Measurements from ENCODE around the gene KANSL2. TPM values are rescaled to one million over a fixed set of nuclear protein-coding genes. Genes with fewer than 3 reads are reported as not detected.

The KANSL2 gene
- total RNA-seq, 2 donors from 2014 or later, result 53.1 to 53.2 TPM

DNA sequence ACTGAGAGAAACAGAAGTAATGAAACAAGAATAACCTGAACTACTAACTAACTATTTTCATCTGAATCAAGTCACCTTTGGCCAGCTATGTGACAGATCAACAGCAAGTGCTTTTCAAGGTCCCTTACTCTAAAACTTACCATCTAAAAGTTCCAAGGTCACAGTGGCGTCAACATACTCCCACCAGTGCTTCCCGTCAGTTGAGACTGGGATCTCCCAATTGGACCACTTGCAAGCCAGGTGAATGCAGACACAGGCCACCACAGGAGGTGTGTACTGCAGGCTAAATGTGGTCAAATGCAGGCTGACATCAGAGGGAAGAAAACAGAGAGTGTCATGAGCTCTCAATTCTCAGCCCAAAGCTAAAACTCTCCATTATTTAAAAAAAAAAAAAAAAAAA, 13.8 kb upstream of the KANSL2 start:
- TF ChIP-seq POLR2AphosphoS5 (IDR thresholded peaks at IDR 0.05) (no peak), POLR2A (IDR thresholded peaks at IDR 0.05) (no peak)
- intact Hi-C loops (cut with DNase I), result no loop called here

DNA sequence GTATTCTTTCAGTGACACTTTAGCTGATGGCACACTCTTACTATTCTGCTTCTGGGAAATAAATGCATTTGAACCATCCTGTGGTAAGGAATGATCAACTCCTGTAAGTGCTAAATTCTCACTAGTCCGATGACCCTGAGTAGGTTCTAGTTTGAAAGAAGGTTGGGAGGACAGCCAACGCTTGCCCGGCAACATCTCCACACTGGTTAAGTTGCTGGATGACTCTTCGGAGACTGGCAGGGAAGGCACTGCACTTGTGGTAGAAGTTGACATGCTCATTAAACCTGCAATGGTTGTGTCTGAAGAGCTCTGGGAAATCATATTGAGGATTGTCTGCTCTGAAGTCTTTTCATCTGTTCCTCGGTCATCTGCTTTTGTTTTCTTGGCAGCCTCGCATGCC, 12.0 kb upstream of the KANSL2 start:
- DNase-seq (ENCODE audit: low spot score), result no peak
- Histone ChIP-seq H3K36me3 (peaks cover 6 to 13% of the 10 kb centered on the region in 2 donors), H3K4me1 (replicated peaks) (no peaks in the 10 kb centered on the region), H3K4me3 (no peak overlapping the region), H3K27me3 (replicated peaks; ENCODE audit: insufficient read depth) (no peaks in the 10 kb centered on the region), H3K9me3 (no peaks in the 10 kb centered on the region), H3K27ac (no peak overlapping the region)
- WGBS, result 92% methylated on average over 6 of the region's 6 CpGs
- no peak for TF ChIP-seq POLR2A (IDR thresholded peaks at IDR 0.05)
- no peak for TF ChIP-seq POLR2AphosphoS5 (IDR thresholded peaks at IDR 0.05)
- TF ChIP-seq, protein P1, sequence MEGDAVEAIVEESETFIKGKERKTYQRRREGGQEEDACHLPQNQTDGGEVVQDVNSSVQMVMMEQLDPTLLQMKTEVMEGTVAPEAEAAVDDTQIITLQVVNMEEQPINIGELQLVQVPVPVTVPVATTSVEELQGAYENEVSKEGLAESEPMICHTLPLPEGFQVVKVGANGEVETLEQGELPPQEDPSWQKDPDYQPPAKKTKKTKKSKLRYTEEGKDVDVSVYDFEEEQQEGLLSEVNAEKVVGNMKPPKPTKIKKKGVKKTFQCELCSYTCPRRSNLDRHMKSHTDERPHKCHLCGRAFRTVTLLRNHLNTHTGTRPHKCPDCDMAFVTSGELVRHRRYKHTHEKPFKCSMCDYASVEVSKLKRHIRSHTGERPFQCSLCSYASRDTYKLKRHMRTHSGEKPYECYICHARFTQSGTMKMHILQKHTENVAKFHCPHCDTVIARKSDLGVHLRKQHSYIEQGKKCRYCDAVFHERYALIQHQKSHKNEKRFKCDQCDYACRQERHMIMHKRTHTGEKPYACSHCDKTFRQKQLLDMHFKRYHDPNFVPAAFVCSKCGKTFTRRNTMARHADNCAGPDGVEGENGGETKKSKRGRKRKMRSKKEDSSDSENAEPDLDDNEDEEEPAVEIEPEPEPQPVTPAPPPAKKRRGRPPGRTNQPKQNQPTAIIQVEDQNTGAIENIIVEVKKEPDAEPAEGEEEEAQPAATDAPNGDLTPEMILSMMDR (IDR thresholded peaks at IDR 0.05), result no peak
- intact Hi-C loops (cut with DNase I), result no loop called here

More for the DNA sequence above, 13.8 kb upstream of the KANSL2 start:
- Histone ChIP-seq H3K4me3 (no peak overlapping the region), H3K27ac (no peak overlapping the region), H3K4me1 (replicated peaks) (no peaks in the 10 kb centered on the region), H3K9me3 (no peaks in the 10 kb centered on the region), H3K36me3 (peaks cover 6 to 13% of the 10 kb centered on the region in 2 donors), H3K27me3 (replicated peaks; ENCODE audit: insufficient read depth) (no peaks in the 10 kb centered on the region)
- DNase-seq (ENCODE audit: low spot score), result no peak
- 95% methylated on average over 2 of the region's 2 CpGs for WGBS

DNA sequence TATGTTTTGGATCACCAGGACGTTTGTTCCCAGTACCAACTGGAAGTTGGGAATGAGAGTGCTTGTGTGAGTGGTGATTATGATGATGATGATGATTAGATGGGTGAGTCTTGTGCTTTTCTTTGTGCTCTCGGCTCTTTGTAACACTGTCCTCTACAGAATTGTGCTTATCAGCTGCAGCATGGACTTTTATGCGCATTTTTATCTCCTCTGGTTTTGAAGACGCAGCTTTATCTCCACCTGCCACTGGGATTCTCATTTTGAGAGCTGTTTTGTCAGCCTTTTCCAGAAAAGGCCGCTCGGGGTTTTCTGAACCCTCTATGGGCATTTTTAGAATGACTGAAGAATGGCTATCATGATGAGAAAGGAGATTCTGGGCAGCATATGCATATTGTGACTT, 11.5 kb upstream of the KANSL2 start:
- no peak overlapping the region for H3K27ac ChIP-seq
- no peaks in the 10 kb centered on the region for H3K9me3 ChIP-seq
- TF ChIP-seq, protein P1 (IDR thresholded peaks at IDR 0.05), result no peak
- TF ChIP-seq POLR2AphosphoS5 (IDR thresholded peaks at IDR 0.05), result no peak
- TF ChIP-seq POLR2A (IDR thresholded peaks at IDR 0.05), result no peak
- intact Hi-C loops (cut with DNase I), result no loop called here
- no peak for DNase-seq (ENCODE audit: low spot score)
- no peak overlapping the region for H3K4me3 ChIP-seq
- H3K27me3 ChIP-seq (replicated peaks; ENCODE audit: insufficient read depth), result no peaks in the 10 kb centered on the region
- H3K4me1 ChIP-seq (replicated peaks), result no peaks in the 10 kb centered on the region
- 96% methylated on average over 6 of the region's 6 CpGs for WGBS
- H3K36me3 ChIP-seq, result peaks cover 6 to 13% of the 10 kb centered on the region in 2 donors

DNA sequence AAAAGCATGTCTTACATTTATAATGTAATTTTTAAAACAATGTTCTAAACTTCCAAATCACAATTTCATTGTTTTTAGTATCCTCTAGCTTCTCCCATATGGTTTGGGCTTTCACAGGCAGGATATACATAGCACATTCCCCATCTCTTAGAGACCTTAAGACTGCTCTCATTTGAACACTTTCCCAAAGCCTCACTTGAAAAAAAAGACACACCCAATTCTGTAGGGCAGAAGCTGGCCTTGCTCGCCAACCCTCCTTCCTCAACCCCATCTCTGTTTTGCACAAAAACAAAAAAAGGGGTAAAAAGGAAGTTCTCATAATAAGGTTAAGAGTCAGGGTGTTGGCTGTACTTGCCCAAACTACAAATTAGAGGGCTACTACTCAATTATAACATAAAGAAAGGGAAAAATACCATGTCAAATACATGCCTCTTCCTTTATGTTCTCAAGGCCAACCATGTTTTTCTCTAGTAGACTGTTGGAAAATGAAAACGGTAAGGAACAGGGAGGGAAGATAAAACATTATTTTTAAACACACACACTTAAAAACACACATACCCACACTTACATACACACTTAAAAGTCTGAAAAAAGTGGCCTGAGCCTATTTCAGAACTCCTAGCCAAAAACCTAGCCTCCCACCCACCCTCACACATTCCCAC, 9.9 kb upstream of the KANSL2 start:
- Histone ChIP-seq H3K9me3 (no peaks in the 10 kb centered on the region), H3K27ac (no peak overlapping the region), H3K27me3 (replicated peaks; ENCODE audit: insufficient read depth) (no peaks in the 10 kb centered on the region), H3K4me3 (no peak overlapping the region), H3K36me3 (peaks cover 6 to 13% of the 10 kb centered on the region in 2 donors), H3K4me1 (replicated peaks) (no peaks in the 10 kb centered on the region)
- DNase-seq (ENCODE audit: low spot score), result no peak
- 54% methylated on average over 2 of the region's 2 CpGs for WGBS
- intact Hi-C loops (cut with DNase I), result no loop called here
- no peak for TF ChIP-seq POLR2AphosphoS5 (IDR thresholded peaks at IDR 0.05)
- TF ChIP-seq, protein P1 (IDR thresholded peaks at IDR 0.05), result no peak

DNA sequence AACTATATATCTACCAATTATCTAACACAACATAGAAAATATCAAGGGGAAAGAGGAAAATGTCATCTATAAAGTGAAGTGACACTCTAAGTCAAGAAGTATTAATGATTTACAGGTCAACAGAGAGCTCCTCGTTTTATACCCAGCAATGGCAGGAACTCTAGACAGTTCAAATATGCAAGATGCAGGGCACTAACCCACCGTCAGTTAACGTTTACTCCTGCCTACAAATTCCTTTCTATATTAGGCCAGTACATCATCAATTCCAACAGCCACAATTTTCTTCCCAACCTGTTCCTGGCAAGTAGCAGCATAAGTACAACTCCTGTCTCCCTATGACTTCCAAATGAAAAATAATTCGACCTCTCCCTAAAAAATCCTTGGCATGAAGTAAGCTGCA, 9.0 kb upstream of the KANSL2 start:
- H3K27ac ChIP-seq, result no peak overlapping the region
- H3K36me3 ChIP-seq, result peaks cover 6 to 13% of the 10 kb centered on the region in 2 donors
- intact Hi-C loops (cut with DNase I), result no loop called here
- WGBS, result 58% methylated on average over 4 of the region's 4 CpGs
- no peak for DNase-seq (ENCODE audit: low spot score)
- H3K9me3 ChIP-seq, result no peaks in the 10 kb centered on the region
- H3K27me3 ChIP-seq (replicated peaks; ENCODE audit: insufficient read depth), result no peaks in the 10 kb centered on the region
- H3K4me1 ChIP-seq (replicated peaks), result no peaks in the 10 kb centered on the region
- TF ChIP-seq POLR2AphosphoS5 (IDR thresholded peaks at IDR 0.05) (no peak), POLR2A (IDR thresholded peaks at IDR 0.05) (no peak)
- TF ChIP-seq, protein P1 (IDR thresholded peaks at IDR 0.05), result no peak
- no peak overlapping the region for H3K4me3 ChIP-seq

Measured in prostate gland (tissue), 2 donors.